Breast epithelium (tissue), 3 donors: Measurements from ENCODE around the gene NYNRIN.

Source experiments
- CTCF ChIP-seq, 3 donors: fragments of 450-650 bp; IDR thresholded peaks; one replicate each; pipeline ENCODE4 v1.5.1; 2016 to 2017; ENCODE audit warnings: antibody characterized with exemption in 3 of 3, mild to moderate bottlenecking in 3 of 3, moderate library complexity in 3 of 3
- POLR2A ChIP-seq: fragments of 450-650 bp; IDR thresholded peaks from one replicate; pipeline ENCODE4 v1.6.1; 2016; ENCODE audit warnings: antibody characterized with exemption, mild to moderate bottlenecking, moderate library complexity
- POLR2AphosphoS5 ChIP-seq, 3 donors: sonication (generic); formaldehyde crosslinking; IDR thresholded peaks; one replicate each; pipeline ENCODE4 v1.6.1; 2017; ENCODE audit warnings: antibody characterized with exemption in 3 of 3

- TF ChIP-seq POLR2A (no peak), CTCF (IDR thresholded peaks at IDR 0.05) (no peak), POLR2AphosphoS5 (IDR thresholded peaks at IDR 0.05) (no peak)
Observed at GRCh38 chr14:24440606-24441399, 42.0 kb downstream of the NYNRIN start.
